OCI-LY7 (cell line): Measurements from ENCODE around the gene ZDHHC11B.
"Not testable (repeated sequence)": the region's sequence is repeated elsewhere in the genome, so short reads cannot be mapped to it uniquely, and the experiment has no call there.

Source experiments
- EZH2phosphoT487 ChIP-seq: fragments of 200-600 bp; sonication (generic); IDR thresholded peaks from 2 replicates; pipeline ENCODE4 v1.6.1; 2018; ENCODE audit warnings: low read depth, borderline replicate concordance, mild to moderate bottlenecking, mixed run types, antibody characterized with exemption, low read length, moderate library complexity, mixed read lengths
- TF ChIP-seq, protein P1 (sequence below): fragments of 200-600 bp; sonication (generic); conservative IDR thresholded peaks from 2 replicates; pipeline ENCODE4 v1.5.1; 2014; ENCODE audit warnings: mild to moderate bottlenecking, antibody characterized with exemption, low read length, moderate library complexity, mixed read lengths

DNA sequence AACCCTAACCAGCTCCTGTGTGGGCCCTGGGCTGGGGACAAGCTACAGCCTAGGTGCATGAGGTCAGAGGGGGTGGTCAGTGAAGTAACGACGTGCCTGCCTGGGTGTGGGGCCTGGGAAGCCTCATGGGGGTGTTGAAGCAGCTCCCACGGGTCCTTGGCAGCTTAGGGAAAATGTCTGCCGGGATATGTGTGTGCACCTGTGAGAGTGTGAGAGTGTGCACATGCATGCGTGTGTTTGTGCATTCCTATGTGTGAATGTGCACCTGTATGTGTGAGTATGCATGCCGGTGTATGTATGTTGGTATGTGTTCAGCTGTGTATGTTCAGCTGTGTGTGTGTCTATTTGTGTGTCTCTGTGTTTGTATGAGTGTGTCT lies 3.3 kb upstream of the ZDHHC11B start:
- TF ChIP-seq, protein P1, sequence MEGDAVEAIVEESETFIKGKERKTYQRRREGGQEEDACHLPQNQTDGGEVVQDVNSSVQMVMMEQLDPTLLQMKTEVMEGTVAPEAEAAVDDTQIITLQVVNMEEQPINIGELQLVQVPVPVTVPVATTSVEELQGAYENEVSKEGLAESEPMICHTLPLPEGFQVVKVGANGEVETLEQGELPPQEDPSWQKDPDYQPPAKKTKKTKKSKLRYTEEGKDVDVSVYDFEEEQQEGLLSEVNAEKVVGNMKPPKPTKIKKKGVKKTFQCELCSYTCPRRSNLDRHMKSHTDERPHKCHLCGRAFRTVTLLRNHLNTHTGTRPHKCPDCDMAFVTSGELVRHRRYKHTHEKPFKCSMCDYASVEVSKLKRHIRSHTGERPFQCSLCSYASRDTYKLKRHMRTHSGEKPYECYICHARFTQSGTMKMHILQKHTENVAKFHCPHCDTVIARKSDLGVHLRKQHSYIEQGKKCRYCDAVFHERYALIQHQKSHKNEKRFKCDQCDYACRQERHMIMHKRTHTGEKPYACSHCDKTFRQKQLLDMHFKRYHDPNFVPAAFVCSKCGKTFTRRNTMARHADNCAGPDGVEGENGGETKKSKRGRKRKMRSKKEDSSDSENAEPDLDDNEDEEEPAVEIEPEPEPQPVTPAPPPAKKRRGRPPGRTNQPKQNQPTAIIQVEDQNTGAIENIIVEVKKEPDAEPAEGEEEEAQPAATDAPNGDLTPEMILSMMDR = not testable (repeated sequence)
- not testable (repeated sequence) for TF ChIP-seq EZH2phosphoT487
